ENCODE data around the gene ZNF536.

Gene ZNF536

GRCh38 chr19:30559446-30559845 is 187.3 kb downstream of the ZNF536 start:
- no peaks in the 10 kb centered on the region for H3K36me3 Mint-ChIP-seq
- no peak for DNase-seq (ENCODE audit: low spot score in 2 of 2)
- no peak overlapping the region for H3K4me3 Mint-ChIP-seq

DNA sequence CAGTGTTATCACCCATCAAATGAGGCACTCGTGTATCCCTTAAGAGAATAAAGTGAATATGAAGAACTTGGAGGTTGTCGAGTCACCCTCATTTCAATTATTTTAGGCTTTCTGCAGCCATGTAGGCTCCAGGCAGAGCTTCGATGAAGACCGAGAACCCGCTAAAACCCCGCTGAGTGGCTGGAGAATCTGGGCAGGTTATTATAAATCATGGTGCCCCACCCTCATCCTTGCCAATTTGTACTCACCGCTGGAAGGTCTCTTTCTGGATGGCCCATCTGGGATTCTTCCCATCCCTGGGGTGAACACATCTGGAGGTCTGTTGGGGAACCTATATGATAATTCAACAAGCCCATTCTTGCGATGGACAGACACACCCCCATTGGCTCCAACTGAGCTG is 190.8 kb downstream of the ZNF536 start:
- no peak for DNase-seq (ENCODE audit: low spot score in 2 of 2)
- no peaks in the 10 kb centered on the region for H3K4me1 Mint-ChIP-seq
- no peak for ATAC-seq
- no peak overlapping the region for H3K4me3 Mint-ChIP-seq
- H3K9me3 Mint-ChIP-seq = peaks cover 3% of the 10 kb centered on the region
- no peak overlapping the region for H3K27ac Mint-ChIP-seq
- no peaks in the 10 kb centered on the region for H3K36me3 Mint-ChIP-seq

More at GRCh38 chr19:30559446-30559845, 187.3 kb downstream of the ZNF536 start:
- no peak overlapping the region for H3K27ac Mint-ChIP-seq
- H3K4me1 Mint-ChIP-seq = no peaks in the 10 kb centered on the region
- ATAC-seq = no peak
- peaks cover 3% of the 10 kb centered on the region for H3K9me3 Mint-ChIP-seq

- ATAC-seq = no peak
- no peak for DNase-seq (ENCODE audit: low spot score in 2 of 2)
- Mint-ChIP-seq H3K9me3 (peaks cover 3% of the 10 kb centered on the region), H3K4me1 (no peaks in the 10 kb centered on the region), H3K27ac (no peak overlapping the region), H3K4me3 (no peak overlapping the region), H3K36me3 (no peaks in the 10 kb centered on the region)
These were observed 191.5 kb downstream of the ZNF536 start for GRCh38 chr19:30563691-30564090.

- no peak for DNase-seq (ENCODE audit: low spot score in 2 of 2)
- Mint-ChIP-seq H3K9me3 (peaks cover 3% of the 10 kb centered on the region), H3K36me3 (no peaks in the 10 kb centered on the region), H3K4me1 (no peaks in the 10 kb centered on the region), H3K27ac (no peak overlapping the region), H3K4me3 (no peak overlapping the region)
- no peak for ATAC-seq
These were observed 192.4 kb downstream of the ZNF536 start for GRCh38 chr19:30564551-30565011.

GRCh38 chr19:30565636-30566035 is 193.5 kb downstream of the ZNF536 start:
- Mint-ChIP-seq H3K27ac (no peak overlapping the region), H3K9me3 (peaks cover 3% of the 10 kb centered on the region), H3K36me3 (no peaks in the 10 kb centered on the region), H3K4me3 (no peak overlapping the region), H3K4me1 (no peaks in the 10 kb centered on the region)
- ATAC-seq (no peak), DNase-seq (ENCODE audit: low spot score in 2 of 2) (no peak)

DNA sequence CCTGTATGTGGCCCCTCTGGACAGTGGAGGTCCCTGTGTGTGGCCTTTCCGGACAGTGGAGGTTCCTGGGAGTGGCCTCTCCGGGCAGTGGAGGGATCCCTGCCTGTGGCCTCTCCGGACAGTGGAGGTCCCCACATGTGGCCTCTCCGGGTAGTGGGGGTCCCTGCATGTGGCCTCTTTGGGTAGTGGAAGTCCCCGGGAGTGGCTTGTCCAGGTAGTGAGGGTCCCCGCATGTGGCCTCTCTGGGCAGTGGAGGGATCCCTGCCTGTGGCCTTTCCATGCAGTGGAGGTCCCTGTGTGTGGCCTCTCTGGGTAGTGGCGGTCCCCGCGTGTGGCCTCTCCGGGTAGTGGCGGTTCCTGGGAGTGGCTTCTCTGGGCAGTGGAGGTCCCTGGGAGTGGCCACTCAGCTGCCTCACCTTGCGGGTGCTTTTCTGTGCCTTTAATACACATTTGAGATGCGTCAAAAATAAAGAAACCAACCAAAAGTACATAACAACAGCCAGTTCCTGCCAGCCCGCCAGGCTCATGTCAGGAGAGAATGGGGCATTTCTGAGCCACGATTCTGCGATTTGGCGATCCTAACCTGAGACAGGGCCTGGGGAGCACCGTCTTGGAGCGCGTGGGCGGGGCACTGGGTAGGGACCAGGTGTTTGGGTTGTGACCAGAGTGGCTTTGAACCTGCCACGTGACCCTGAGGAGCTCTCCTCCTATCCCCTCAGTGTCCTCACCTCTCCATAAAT is 194.7 kb downstream of the ZNF536 start:
- no peak for ATAC-seq
- Mint-ChIP-seq H3K27ac (no peak overlapping the region), H3K9me3 (peaks cover 3% of the 10 kb centered on the region), H3K36me3 (no peaks in the 10 kb centered on the region), H3K4me1 (no peaks in the 10 kb centered on the region), H3K4me3 (no peak overlapping the region)
- no peak for DNase-seq (ENCODE audit: low spot score in 2 of 2)

DNA sequence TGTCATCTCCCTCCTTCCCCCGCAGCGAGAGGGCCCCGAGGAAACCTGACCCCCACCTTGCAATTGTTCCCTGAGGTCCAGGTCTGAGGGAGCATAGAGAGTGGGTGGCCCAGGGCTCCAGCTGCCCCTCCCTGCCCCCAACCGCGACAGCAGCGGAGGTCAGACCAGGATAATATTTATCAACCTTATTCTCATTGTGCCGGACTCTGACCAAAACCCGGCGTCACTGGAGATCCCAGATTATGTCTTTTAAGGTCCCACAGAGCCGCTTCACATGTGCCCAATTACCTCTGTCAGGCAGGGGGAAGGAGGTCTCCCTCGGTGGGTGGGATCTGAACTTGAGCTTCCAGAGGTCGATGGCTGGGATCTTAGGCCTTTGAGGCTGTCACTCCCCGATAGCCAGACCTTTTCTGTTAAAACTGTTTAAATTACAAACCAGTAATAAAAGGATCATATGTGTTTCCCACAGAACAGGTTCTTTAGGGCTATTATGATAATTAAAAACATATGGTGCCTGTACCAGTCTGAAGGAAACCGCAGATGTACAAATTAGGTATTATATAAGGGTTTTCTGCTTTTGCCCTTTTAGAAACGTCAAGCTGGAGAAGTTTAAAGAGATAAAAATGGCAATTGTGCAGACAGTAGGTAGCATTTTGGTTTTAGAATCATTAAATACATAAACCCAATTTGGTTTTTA is 195.5 kb downstream of the ZNF536 start:
- Mint-ChIP-seq H3K4me3 (no peak overlapping the region), H3K9me3 (peaks cover 3% of the 10 kb centered on the region), H3K27ac (no peak overlapping the region), H3K4me1 (no peaks in the 10 kb centered on the region), H3K36me3 (no peaks in the 10 kb centered on the region)
- ATAC-seq (no peak), DNase-seq (ENCODE audit: low spot score in 2 of 2) (no peak)

DNA sequence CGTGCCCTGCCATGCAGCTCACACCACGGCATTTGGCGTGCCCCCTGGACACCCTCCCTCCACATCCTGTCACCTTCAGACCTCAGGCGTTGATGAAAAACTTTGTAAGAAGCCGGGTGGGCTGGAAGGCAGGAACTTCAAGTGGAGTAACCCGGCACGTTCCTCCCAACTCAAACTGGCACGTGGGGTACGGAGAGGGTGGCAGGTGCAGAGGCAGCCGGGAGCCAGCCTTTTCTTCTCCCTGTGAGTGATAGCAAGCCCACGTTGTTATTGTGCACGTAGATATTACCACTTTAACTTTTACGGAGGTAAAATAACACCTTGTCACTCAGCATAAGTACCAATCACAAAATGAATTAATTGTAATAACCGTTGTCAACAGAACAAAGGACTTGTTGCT is 198.0 kb downstream of the ZNF536 start:
- Mint-ChIP-seq H3K9me3 (no peaks in the 10 kb centered on the region), H3K36me3 (no peaks in the 10 kb centered on the region), H3K4me1 (no peaks in the 10 kb centered on the region), H3K27ac (no peak overlapping the region), H3K4me3 (no peak overlapping the region)
- DNase-seq (ENCODE audit: low spot score in 2 of 2) (no peak), ATAC-seq (no peak)

GRCh38 chr19:30577551-30578105 is 205.4 kb downstream of the ZNF536 start:
- ATAC-seq (no peak), DNase-seq (ENCODE audit: low spot score in 2 of 2) (no peak)
- Mint-ChIP-seq H3K4me3 (no peak overlapping the region), H3K36me3 (no peaks in the 10 kb centered on the region), H3K27ac (no peak overlapping the region), H3K4me1 (no peaks in the 10 kb centered on the region), H3K9me3 (peaks cover 3% of the 10 kb centered on the region)

GRCh38 chr19:30579419-30579818 is 207.2 kb downstream of the ZNF536 start:
- Mint-ChIP-seq H3K9me3 (peaks cover 3% of the 10 kb centered on the region), H3K4me1 (no peaks in the 10 kb centered on the region), H3K36me3 (no peaks in the 10 kb centered on the region), H3K4me3 (no peak overlapping the region), H3K27ac (no peak overlapping the region)
- no peak for DNase-seq (ENCODE audit: low spot score in 2 of 2)
- ATAC-seq = no peak

DNA sequence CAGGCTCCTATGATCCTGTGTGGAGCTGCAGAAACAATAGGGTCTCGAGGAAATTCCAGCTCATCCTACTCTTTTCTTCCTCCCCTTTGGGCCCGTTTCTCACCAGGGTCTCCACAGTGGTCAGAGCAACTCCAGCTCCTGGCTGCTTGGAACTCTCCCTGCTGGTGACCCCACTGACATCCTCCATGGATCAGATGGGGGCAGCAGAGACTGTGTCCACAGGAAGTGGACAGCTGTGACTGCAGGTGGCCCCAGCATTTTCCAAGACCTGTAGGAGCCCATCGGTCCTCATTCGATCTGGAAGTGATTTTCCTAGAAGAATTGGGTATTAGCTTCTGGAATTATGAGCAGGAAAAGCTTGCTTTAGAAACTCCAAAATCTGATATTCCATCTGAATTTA is 208.5 kb downstream of the ZNF536 start:
- Mint-ChIP-seq H3K36me3 (no peaks in the 10 kb centered on the region), H3K9me3 (peaks cover 1% of the 10 kb centered on the region), H3K4me3 (no peak overlapping the region), H3K27ac (no peak overlapping the region), H3K4me1 (no peaks in the 10 kb centered on the region)
- ATAC-seq (no peak), DNase-seq (ENCODE audit: low spot score in 2 of 2) (no peak)

- Mint-ChIP-seq H3K27ac (peak overlapping the region; percentile 44), H3K36me3 (no peaks in the 10 kb centered on the region), H3K4me1 (no peaks in the 10 kb centered on the region), H3K9me3 (peaks cover 4% of the 10 kb centered on the region), H3K4me3 (no peak overlapping the region)
- no peak for DNase-seq (ENCODE audit: low spot score in 2 of 2)
- ATAC-seq = no peak
These were observed 211.9 kb downstream of the ZNF536 start for GRCh38 chr19:30584090-30584489.

DNA sequence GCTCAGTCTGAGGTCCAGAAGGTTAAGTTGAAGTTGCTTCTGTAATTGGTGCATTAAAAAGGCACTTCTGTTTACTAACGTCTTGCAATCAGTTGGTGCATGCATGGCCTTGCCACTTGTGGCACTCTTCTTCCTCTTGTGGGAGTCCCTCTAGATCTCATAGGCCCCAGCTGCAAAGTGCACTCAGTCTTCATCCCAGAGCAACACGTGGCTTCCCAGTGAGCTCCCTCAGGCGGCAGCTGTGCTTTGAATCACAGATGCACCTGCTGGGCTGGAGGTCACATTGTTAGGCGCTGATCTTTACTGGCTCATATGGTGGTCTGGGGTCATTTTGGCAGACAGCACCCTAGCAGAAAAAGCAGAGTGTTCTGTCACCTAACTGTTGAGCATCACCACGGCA is 215.7 kb downstream of the ZNF536 start:
- H3K4me3 Mint-ChIP-seq = no peak overlapping the region
- H3K4me1 Mint-ChIP-seq = no peaks in the 10 kb centered on the region
- H3K36me3 Mint-ChIP-seq = no peaks in the 10 kb centered on the region
- peaks cover 4% of the 10 kb centered on the region for H3K9me3 Mint-ChIP-seq
- H3K27ac Mint-ChIP-seq = no peak overlapping the region
- DNase-seq (ENCODE audit: low spot score in 2 of 2) (no peak), ATAC-seq (no peak)

GRCh38 chr19:30590596-30591229 is 218.5 kb downstream of the ZNF536 start:
- H3K27ac Mint-ChIP-seq = no peak overlapping the region
- no peak overlapping the region for H3K4me3 Mint-ChIP-seq

GRCh38 chr19:30593356-30593755 is 221.2 kb downstream of the ZNF536 start:
- no peaks in the 10 kb centered on the region for H3K36me3 Mint-ChIP-seq
- no peak overlapping the region for H3K27ac Mint-ChIP-seq
- H3K4me3 Mint-ChIP-seq = no peak overlapping the region
- H3K9me3 Mint-ChIP-seq = no peaks in the 10 kb centered on the region
- DNase-seq (ENCODE audit: low spot score in 2 of 2) (no peak), ATAC-seq (no peak)
- H3K4me1 Mint-ChIP-seq = no peaks in the 10 kb centered on the region

More at GRCh38 chr19:30590596-30591229, 218.5 kb downstream of the ZNF536 start:
- no peak for DNase-seq (ENCODE audit: low spot score in 2 of 2)
- peaks cover 3% of the 10 kb centered on the region for H3K9me3 Mint-ChIP-seq
- no peaks in the 10 kb centered on the region for H3K36me3 Mint-ChIP-seq
- H3K4me1 Mint-ChIP-seq = no peaks in the 10 kb centered on the region
- no peak for ATAC-seq
